GM12878 (cell line): ENCODE results near the gene ABL2. TPM values are rescaled to one million over a fixed set of nuclear protein-coding genes. Genes with fewer than 3 reads are reported as not detected.

Experiments
- ATAC-seq: fragments of 200-7000 bp; cut with Tn5 transposase; 3 replicates; pipeline ENCODE4 v1.9.1; 2020; ENCODE audit warnings: mild to moderate bottlenecking, moderate library complexity
- BruUV-seq: library from RNA; stranded (reverse); fragments of 400-500 nt; replicated peaks from 2 replicates; lab custom pipeline; 2021; lab: Mats Ljungman, UMichigan
- CTCF ChIA-PET: fragments of 300-600 bp; sonication (Branson Sonifier 250); formaldehyde crosslinking; extraction: SDS; loops from one replicate; lab custom pipeline; 2021; ENCODE audit warnings: inconsistent platforms; lab: Yijun Ruan, JAX
- POLR2A ChIA-PET: fragments of 350-600 bp; formaldehyde crosslinking; extraction: SDS; loops from one replicate; lab custom pipeline; 2021; ENCODE audit warnings: inconsistent platforms; lab: Charles Lee
- RAD21 ChIA-PET: fragments of 300-600 bp; sonication (Branson Sonifier 250); formaldehyde crosslinking; loops from one replicate; lab custom pipeline; 2023; ENCODE audit warnings: antibody characterized with exemption; ENCODE audit not compliant: unreplicated experiment; lab: Charles Lee
- SMC1A ChIA-PET: fragments of 300-600 bp; sonication (Branson Sonifier 250); formaldehyde crosslinking; loops from one replicate; lab custom pipeline; 2023; ENCODE audit not compliant: unreplicated experiment, uncharacterized antibody; lab: Charles Lee
- DNase-seq: peaks from one replicate; pipeline ENCODE4 v3.0.0-alpha.2; 2011; ENCODE audit warnings: low read depth, low spot score
- FAIRE-seq: peaks from 3 replicates; lab custom pipeline; 2011; peaks lifted over from hg19 to GRCh38; lab: Jason Lieb, UNC
- H2AFZ ChIP-seq: 2 replicates; pipeline ENCODE4 v1.6.0; 2011; ENCODE audit warnings: low read depth, low read length, control low read depth; ENCODE audit not compliant: control insufficient read depth
- H3K27ac ChIP-seq: 2 replicates; pipeline ENCODE4 v1.5.1; 2011; ENCODE audit warnings: control low read depth; ENCODE audit not compliant: control insufficient read depth, insufficient read depth
- H3K27me3 ChIP-seq, 2 experiments: replicated peaks in 1 of 2; 2 replicates each; pipeline versions ENCODE4 v1.6.0 to v1.6.1; 2011; ENCODE audit warnings: low read length in 1 of 2; ENCODE audit not compliant: control insufficient read depth in 2 of 2, insufficient read depth in 2 of 2
- H3K36me3 ChIP-seq, 2 experiments: 2 replicates each; pipeline ENCODE4 v1.5.1; 2011; ENCODE audit warnings: low read length in 1 of 2; ENCODE audit not compliant: control insufficient read depth in 2 of 2, insufficient read depth in 2 of 2
- H3K4me1 ChIP-seq: 2 replicates; pipeline ENCODE4 v1.6.1; 2011; ENCODE audit warnings: mild to moderate bottlenecking, low read length, moderate library complexity, mixed read lengths; ENCODE audit not compliant: control insufficient read depth, insufficient read depth
- H3K4me2 ChIP-seq: 2 replicates; pipeline ENCODE4 v1.6.0; 2011; ENCODE audit warnings: control low read depth; ENCODE audit not compliant: control insufficient read depth, insufficient read depth
- H3K4me3 ChIP-seq: fragments of 200-600 bp; sonication (generic); 2 replicates; pipeline ENCODE4 v1.5.1; 2016
- H3K79me2 ChIP-seq: 2 replicates; pipeline ENCODE4 v1.6.0; 2011; ENCODE audit warnings: low read length; ENCODE audit not compliant: control insufficient read depth, insufficient read depth
- H3K9ac ChIP-seq: 2 replicates; pipeline ENCODE4 v1.8.0; 2011; ENCODE audit warnings: low read length, control low read depth, mixed read lengths; ENCODE audit not compliant: control insufficient read depth, insufficient read depth
- H3K9me3 ChIP-seq: replicated peaks from 3 replicates; pipeline ENCODE4 v1.5.1; 2011; ENCODE audit warnings: mild to moderate bottlenecking, low read length; ENCODE audit not compliant: control insufficient read depth, insufficient read depth
- H4K20me1 ChIP-seq: 2 replicates; pipeline ENCODE4 v1.6.0; 2011; ENCODE audit not compliant: control insufficient read depth, insufficient read depth
- ESRRA ChIP-seq: IDR thresholded peaks from 2 replicates; pipeline ENCODE4 v1.6.1; 2012; ENCODE audit warnings: mild to moderate bottlenecking, low read length, improper control_type of control experiment
- EZH2 ChIP-seq: IDR thresholded peaks from 2 replicates; pipeline ENCODE4 v1.6.1; 2012; ENCODE audit warnings: low read depth, mild to moderate bottlenecking, control low read depth, inconsistent platforms, low read length, borderline replicate concordance; ENCODE audit not compliant: control insufficient read depth
- KDM1A ChIP-seq: fragments of 200-600 bp; sonication (generic); IDR thresholded peaks from 2 replicates; pipeline ENCODE4 v1.6.1; 2016; ENCODE audit warnings: borderline replicate concordance
- PAX8 ChIP-seq: fragments of 450-650 bp; IDR thresholded peaks from 2 replicates; pipeline ENCODE4 v1.6.1; 2017; ENCODE audit warnings: mild to moderate bottlenecking, moderate library complexity
- POU2F2 ChIP-seq: IDR thresholded peaks from 3 replicates; pipeline ENCODE4 v1.6.1; 2011; ENCODE audit warnings: low read depth, mild to moderate bottlenecking, low read length, borderline replicate concordance
- RELA ChIP-seq: fragments of 450-650 bp; IDR thresholded peaks from 2 replicates; pipeline ENCODE4 v1.8.0; 2014; ENCODE audit warnings: borderline replicate concordance; ENCODE audit not compliant: partially characterized antibody
- SRF ChIP-seq, 2 experiments: IDR thresholded peaks; 2 replicates each; pipeline ENCODE4 v1.6.1; 2011; ENCODE audit warnings: low read depth in 2 of 2, low read length in 2 of 2, mild to moderate bottlenecking in 1 of 2, moderate library complexity in 1 of 2
- TARDBP ChIP-seq: IDR thresholded peaks from 2 replicates; pipeline ENCODE4 v1.6.1; 2016; ENCODE audit warnings: borderline replicate concordance
- TCF12 ChIP-seq: IDR thresholded peaks from 2 replicates; pipeline ENCODE4 v1.6.1; 2011; ENCODE audit warnings: low read depth, mild to moderate bottlenecking, low read length
- WGBS: methylation state at CpG from one replicate; pipeline ENCODE4 v1.1.6; 2016; ENCODE audit warnings: low lambda C conversion rate; ENCODE audit not compliant: insufficient replicate concordance, insufficient coverage; ENCODE audit errors: missing lambda C conversion rate; 5-methylcytosine and 5-hydroxymethylcytosine counted together
- in situ Hi-C: fragments of 300-500 bp; cut with MboI; formaldehyde crosslinking; loops from 9 replicates; pipeline ENCODE4 v1.14.3; 2018; ENCODE audit warnings: mixed read lengths
- intact Hi-C: fragments of 100-400 bp; cut with micrococcal nuclease; formaldehyde crosslinking; loops from one replicate; pipeline ENCODE4 v1.14.2; 2022; ENCODE audit not compliant: unreplicated experiment
- polyA plus RNA-seq, 11 experiments: library from polyadenylated mRNA; depleted of rRNA in 4 of 11; unstranded in 6 of 11; stranded (reverse) in 5 of 11; fragments of >200 nt; fragmentation: Nextera tagmentation in 4 of 11; fragmentation: Illumina TruSeq in 1 of 11; extraction: Ambion mirVana in 4 of 11; extraction: Trizol in 1 of 11; gene quantifications; 1 replicate in 1 of 11; 2 replicates in 10 of 11; pipeline versions ENCODE4 v1.2.1 to v1.2.3, GENCODE V29; 2011 to 2016; ENCODE audit warnings: inconsistent platforms in 2 of 11, missing spikeins in 2 of 11, low read depth in 1 of 11
- total RNA-seq, 4 experiments: library from RNA; depleted of rRNA in 3 of 4; stranded (reverse); fragments of >200 nt in 3 of 4; fragmentation: Illumina TruSeq in 1 of 4; extraction: Trizol in 1 of 4; gene quantifications; 2 replicates each; pipeline versions ENCODE4 v1.2.1 to v1.2.3, GENCODE V29; 2013 to 2021
- TF ChIP-seq, protein P1 (sequence below): fragments of 450-650 bp; conservative IDR thresholded peaks from 2 replicates; pipeline ENCODE4 v1.6.1; 2017; ENCODE audit warnings: mild to moderate bottlenecking, moderate library complexity
- TF ChIP-seq, protein P2 (sequence below): fragments of 450-650 bp; IDR thresholded peaks from 2 replicates; pipeline ENCODE4 v1.6.1; 2016; ENCODE audit warnings: mild to moderate bottlenecking
- TF ChIP-seq, protein P3 (sequence below): fragments of 450-650 bp; IDR thresholded peaks from 2 replicates; pipeline ENCODE4 v1.6.1; 2016; ENCODE audit warnings: mild to moderate bottlenecking
- TF ChIP-seq, protein P4 (sequence below): fragments of 450-650 bp; IDR thresholded peaks from 2 replicates; pipeline ENCODE4 v1.6.1; 2017; ENCODE audit warnings: low read depth, mild to moderate bottlenecking, moderate library complexity
- TF ChIP-seq, protein P5 (sequence below), 3 experiments: IDR thresholded peaks in 2 of 3; conservative IDR thresholded peaks in 1 of 3; 2 replicates each; pipeline ENCODE4 v1.5.1; 2011; ENCODE audit warnings: low read depth in 3 of 3, low read length in 3 of 3, mild to moderate bottlenecking in 3 of 3, control low read depth in 2 of 3, moderate library complexity in 2 of 3, inconsistent platforms in 1 of 3, mixed read lengths in 1 of 3; ENCODE audit not compliant: control insufficient read depth in 2 of 3, insufficient read depth in 1 of 3; ENCODE audit errors: extremely low read depth in 1 of 3

ABL2 gene
- total and polyA plus RNA-seq, 10 of the 15 experiments (the other 5 are each of a cell fraction or from before 2014, with no cell fraction given), result 0.57 to 9.4 (median 3.6) TPM

DNA sequence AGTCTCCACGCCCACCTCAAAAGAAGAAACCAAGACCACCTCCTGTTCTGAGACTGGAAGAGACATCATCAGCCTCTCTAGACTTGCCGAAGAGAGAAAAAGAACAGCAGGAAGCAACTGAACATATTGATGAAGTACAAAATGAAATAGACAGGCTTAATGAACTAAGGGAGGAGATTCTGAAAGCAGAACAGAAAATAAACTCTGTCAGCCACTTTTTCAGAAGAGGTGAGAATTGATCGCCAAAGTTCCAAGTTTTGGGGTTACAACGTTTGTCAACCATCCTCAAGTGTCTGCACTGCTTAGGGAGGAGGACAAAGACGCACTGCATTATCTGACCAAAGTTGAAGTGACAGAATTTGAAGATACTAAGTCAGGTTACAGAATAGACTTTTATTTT lies 45.6 kb downstream of the ABL2 start (continued):
- TF ChIP-seq, protein P1, sequence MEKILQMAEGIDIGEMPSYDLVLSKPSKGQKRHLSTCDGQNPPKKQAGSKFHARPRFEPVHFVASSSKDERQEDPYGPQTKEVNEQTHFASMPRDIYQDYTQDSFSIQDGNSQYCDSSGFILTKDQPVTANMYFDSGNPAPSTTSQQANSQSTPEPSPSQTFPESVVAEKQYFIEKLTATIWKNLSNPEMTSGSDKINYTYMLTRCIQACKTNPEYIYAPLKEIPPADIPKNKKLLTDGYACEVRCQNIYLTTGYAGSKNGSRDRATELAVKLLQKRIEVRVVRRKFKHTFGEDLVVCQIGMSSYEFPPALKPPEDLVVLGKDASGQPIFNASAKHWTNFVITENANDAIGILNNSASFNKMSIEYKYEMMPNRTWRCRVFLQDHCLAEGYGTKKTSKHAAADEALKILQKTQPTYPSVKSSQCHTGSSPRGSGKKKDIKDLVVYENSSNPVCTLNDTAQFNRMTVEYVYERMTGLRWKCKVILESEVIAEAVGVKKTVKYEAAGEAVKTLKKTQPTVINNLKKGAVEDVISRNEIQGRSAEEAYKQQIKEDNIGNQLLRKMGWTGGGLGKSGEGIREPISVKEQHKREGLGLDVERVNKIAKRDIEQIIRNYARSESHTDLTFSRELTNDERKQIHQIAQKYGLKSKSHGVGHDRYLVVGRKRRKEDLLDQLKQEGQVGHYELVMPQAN, result no peak
- TF ChIP-seq, all 136 proteins: peak for 0

DNA sequence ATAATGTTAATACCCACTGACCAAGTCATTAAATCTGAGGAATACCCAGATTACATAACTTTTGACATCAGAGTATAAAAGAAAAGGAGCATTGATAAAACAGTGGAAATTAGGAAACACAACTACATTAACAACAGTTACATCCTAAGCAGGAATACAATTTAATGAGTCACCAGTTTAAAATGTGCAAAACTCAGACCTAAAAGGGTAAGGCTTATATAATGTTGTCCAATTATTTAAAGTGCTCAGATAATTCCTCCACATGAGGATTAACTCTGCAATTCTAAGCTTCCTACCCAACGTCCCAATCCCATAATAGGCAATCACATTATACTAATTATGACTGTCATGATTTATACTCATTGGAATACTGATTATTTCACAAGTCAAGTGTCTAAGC lies 50.5 kb downstream of the ABL2 start:
- RAD21 ChIA-PET, result no interaction called here
- ATAC-seq (no peak), FAIRE-seq (no peak), DNase-seq (no peak)
- CTCF ChIA-PET, result interaction anchor here (0.7 to 1.0 kb wide), 2 partner anchors 97 to 100 kb away, joined by 3 read pairs; partner anchors contain the start of gene TOR3A
- Histone ChIP-seq H3K79me2 (no peaks in the 10 kb centered on the region; the same call in 1 of the 2 replicates), H2AFZ (no peak overlapping the region), H3K36me3 (no peaks in the 10 kb centered on the region), H3K4me2 (no peak overlapping the region), H3K27me3 (no peaks in the 10 kb centered on the region), H3K4me1 (no peaks in the 10 kb centered on the region), H3K9ac (no peak overlapping the region), H3K4me3 (no peak overlapping the region), H3K27ac (no peak overlapping the region), H3K9me3 (no peaks in the 10 kb centered on the region), H4K20me1 (no peaks in the 10 kb centered on the region)
- in situ Hi-C loops (no loop called here), intact Hi-C loops (no loop called here)
- POLR2A ChIA-PET, result interaction anchor here (0.7 kb wide), 1 partner anchor 16 kb away, joined by 3 read pairs; no protein-coding TSS in a partner anchor
- SMC1A ChIA-PET, result no interaction called here
- BruUV-seq, result no TSS peak
- WGBS, result 94% methylated on average over 1 of the region's 1 CpG
- TF ChIP-seq, protein P2, sequence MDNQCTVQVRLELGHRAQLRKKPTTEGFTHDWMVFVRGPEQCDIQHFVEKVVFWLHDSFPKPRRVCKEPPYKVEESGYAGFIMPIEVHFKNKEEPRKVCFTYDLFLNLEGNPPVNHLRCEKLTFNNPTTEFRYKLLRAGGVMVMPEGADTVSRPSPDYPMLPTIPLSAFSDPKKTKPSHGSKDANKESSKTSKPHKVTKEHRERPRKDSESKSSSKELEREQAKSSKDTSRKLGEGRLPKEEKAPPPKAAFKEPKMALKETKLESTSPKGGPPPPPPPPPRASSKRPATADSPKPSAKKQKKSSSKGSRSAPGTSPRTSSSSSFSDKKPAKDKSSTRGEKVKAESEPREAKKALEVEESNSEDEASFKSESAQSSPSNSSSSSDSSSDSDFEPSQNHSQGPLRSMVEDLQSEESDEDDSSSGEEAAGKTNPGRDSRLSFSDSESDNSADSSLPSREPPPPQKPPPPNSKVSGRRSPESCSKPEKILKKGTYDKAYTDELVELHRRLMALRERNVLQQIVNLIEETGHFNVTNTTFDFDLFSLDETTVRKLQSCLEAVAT, result no peak
- no peak for TF ChIP-seq ESRRA
- TF ChIP-seq TARDBP, result no peak
- no peak for TF ChIP-seq SRF (IDR thresholded peaks at IDR 0.05; ENCODE audit: low read depth in 2 of 2, low read length in 2 of 2)
- TF ChIP-seq, protein P3, sequence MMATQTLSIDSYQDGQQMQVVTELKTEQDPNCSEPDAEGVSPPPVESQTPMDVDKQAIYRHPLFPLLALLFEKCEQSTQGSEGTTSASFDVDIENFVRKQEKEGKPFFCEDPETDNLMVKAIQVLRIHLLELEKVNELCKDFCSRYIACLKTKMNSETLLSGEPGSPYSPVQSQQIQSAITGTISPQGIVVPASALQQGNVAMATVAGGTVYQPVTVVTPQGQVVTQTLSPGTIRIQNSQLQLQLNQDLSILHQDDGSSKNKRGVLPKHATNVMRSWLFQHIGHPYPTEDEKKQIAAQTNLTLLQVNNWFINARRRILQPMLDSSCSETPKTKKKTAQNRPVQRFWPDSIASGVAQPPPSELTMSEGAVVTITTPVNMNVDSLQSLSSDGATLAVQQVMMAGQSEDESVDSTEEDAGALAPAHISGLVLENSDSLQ, result no peak
- TF ChIP-seq, protein P4, sequence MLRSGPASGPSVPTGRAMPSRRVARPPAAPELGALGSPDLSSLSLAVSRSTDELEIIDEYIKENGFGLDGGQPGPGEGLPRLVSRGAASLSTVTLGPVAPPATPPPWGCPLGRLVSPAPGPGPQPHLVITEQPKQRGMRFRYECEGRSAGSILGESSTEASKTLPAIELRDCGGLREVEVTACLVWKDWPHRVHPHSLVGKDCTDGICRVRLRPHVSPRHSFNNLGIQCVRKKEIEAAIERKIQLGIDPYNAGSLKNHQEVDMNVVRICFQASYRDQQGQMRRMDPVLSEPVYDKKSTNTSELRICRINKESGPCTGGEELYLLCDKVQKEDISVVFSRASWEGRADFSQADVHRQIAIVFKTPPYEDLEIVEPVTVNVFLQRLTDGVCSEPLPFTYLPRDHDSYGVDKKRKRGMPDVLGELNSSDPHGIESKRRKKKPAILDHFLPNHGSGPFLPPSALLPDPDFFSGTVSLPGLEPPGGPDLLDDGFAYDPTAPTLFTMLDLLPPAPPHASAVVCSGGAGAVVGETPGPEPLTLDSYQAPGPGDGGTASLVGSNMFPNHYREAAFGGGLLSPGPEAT, result no peak
- TF ChIP-seq TCF12, result no peak
- TF ChIP-seq EZH2, result no peak
- TF ChIP-seq, protein P5, sequence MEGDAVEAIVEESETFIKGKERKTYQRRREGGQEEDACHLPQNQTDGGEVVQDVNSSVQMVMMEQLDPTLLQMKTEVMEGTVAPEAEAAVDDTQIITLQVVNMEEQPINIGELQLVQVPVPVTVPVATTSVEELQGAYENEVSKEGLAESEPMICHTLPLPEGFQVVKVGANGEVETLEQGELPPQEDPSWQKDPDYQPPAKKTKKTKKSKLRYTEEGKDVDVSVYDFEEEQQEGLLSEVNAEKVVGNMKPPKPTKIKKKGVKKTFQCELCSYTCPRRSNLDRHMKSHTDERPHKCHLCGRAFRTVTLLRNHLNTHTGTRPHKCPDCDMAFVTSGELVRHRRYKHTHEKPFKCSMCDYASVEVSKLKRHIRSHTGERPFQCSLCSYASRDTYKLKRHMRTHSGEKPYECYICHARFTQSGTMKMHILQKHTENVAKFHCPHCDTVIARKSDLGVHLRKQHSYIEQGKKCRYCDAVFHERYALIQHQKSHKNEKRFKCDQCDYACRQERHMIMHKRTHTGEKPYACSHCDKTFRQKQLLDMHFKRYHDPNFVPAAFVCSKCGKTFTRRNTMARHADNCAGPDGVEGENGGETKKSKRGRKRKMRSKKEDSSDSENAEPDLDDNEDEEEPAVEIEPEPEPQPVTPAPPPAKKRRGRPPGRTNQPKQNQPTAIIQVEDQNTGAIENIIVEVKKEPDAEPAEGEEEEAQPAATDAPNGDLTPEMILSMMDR (IDR thresholded peaks at IDR 0.05 in 2 of 3, conservative IDR thresholded peaks at IDR 0.05 in 1 of 3; ENCODE audit: control insufficient read depth in 2 of 3, extremely low read depth in 1 of 3, insufficient read depth in 1 of 3, low read depth in 3 of 3, low read length in 3 of 3), result no peak
- no peak for TF ChIP-seq POU2F2
- no peak for TF ChIP-seq PAX8
- TF ChIP-seq RELA, result no peak
- no peak for TF ChIP-seq KDM1A
